ENCODE measurements around the gene IL22RA1. TPM values are rescaled to one million over a fixed set of nuclear protein-coding genes. Genes with fewer than 3 reads are reported as not detected.

The IL22RA1 gene
- total and polyA plus RNA-seq, 10 of the 15 experiments (the other 5 are each of a cell fraction or from before 2014, with no cell fraction given), result not detected

- ChIA-PET RAD21 (ENCODE audit: unreplicated experiment) (no interaction called here), POLR2A (no interaction called here), SMC1A (ENCODE audit: uncharacterized antibody, unreplicated experiment) (no interaction called here), CTCF (interaction anchor here (0.7 kb wide), 1 partner anchor 90 kb away, joined by 3 read pairs; no protein-coding TSS in a partner anchor)
- intact Hi-C loops (cut with micrococcal nuclease; ENCODE audit: unreplicated experiment) (no loop called here), in situ Hi-C loops (cut with MboI) (no loop called here)
- no peaks in the 10 kb centered on the region for H4K20me1 ChIP-seq (ENCODE audit: control insufficient read depth, insufficient read depth)
- ATAC-seq (no peak), DNase-seq (ENCODE audit: low read depth, low spot score) (no peak), FAIRE-seq (no peak)
- no peak overlapping the region for H3K27ac ChIP-seq (ENCODE audit: control insufficient read depth, insufficient read depth)
- no peaks in the 10 kb centered on the region for H3K79me2 ChIP-seq (ENCODE audit: control insufficient read depth, insufficient read depth, low read length)
- whole genome bisulfite sequencing (ENCODE audit: insufficient coverage, insufficient replicate concordance, low lambda C conversion rate, missing lambda C conversion rate), result 45% methylated on average over 14 of the region's 14 CpGs
- no peaks in the 10 kb centered on the region for H3K4me1 ChIP-seq (ENCODE audit: control insufficient read depth, insufficient read depth, low read length)
- TF ChIP-seq NFIC (IDR thresholded peaks at IDR 0.05; ENCODE audit: low read depth, low read length) (no peak), IRF5 (IDR thresholded peaks at IDR 0.05; ENCODE audit: borderline replicate concordance) (no peak)
- peaks cover 0 to 3% of the 10 kb centered on the region in 2 experiments; a peak in 2 of 4 replicates for H3K27me3 ChIP-seq (replicated peaks in 1 of 2; ENCODE audit: control insufficient read depth in 2 of 2, insufficient read depth in 2 of 2, low read length in 1 of 2)
- BruUV-seq (replicated peaks), result no TSS peak
- H3K4me2 ChIP-seq (ENCODE audit: control insufficient read depth, insufficient read depth), result no peak overlapping the region
- H3K4me3 ChIP-seq, result no peak overlapping the region
- no peaks in the 10 kb centered on the region for H3K36me3 ChIP-seq (ENCODE audit: control insufficient read depth in 2 of 2, insufficient read depth in 2 of 2, low read length in 1 of 2)
- H2AFZ ChIP-seq (ENCODE audit: control insufficient read depth, low read depth, low read length), result no peak overlapping the region
- H3K9ac ChIP-seq (ENCODE audit: control insufficient read depth, insufficient read depth, low read length), result no peak overlapping the region
- no peaks in the 10 kb centered on the region for H3K9me3 ChIP-seq (replicated peaks; ENCODE audit: control insufficient read depth, insufficient read depth, low read length)
Measured at GRCh38 chr1:24117722-24118409, 25.1 kb downstream of the IL22RA1 start.

- ChIA-PET RAD21 (ENCODE audit: unreplicated experiment) (no interaction called here), POLR2A (no interaction called here), SMC1A (ENCODE audit: uncharacterized antibody, unreplicated experiment) (no interaction called here), CTCF (no interaction called here)
- H3K36me3 ChIP-seq (ENCODE audit: control insufficient read depth in 2 of 2, insufficient read depth in 2 of 2, low read length in 1 of 2), result no peaks in the 10 kb centered on the region
- intact Hi-C loops (cut with micrococcal nuclease; ENCODE audit: unreplicated experiment), result no loop called here
- FAIRE-seq (no peak), ATAC-seq (no peak), DNase-seq (ENCODE audit: low read depth, low spot score) (no peak)
- 74% methylated on average over 2 of the region's 2 CpGs for WGBS (ENCODE audit: insufficient coverage, insufficient replicate concordance, low lambda C conversion rate, missing lambda C conversion rate)
- no peak overlapping the region for H2AFZ ChIP-seq (ENCODE audit: control insufficient read depth, low read depth, low read length)
- no TSS peak for BruUV-seq (replicated peaks)
- H3K4me3 ChIP-seq, result no peak overlapping the region
- no peaks in the 10 kb centered on the region for H3K79me2 ChIP-seq (ENCODE audit: control insufficient read depth, insufficient read depth, low read length)
- no peaks in the 10 kb centered on the region for H3K4me1 ChIP-seq (ENCODE audit: control insufficient read depth, insufficient read depth, low read length)
- H3K27ac ChIP-seq (ENCODE audit: control insufficient read depth, insufficient read depth), result no peak overlapping the region
- no peaks in the 10 kb centered on the region for H4K20me1 ChIP-seq (ENCODE audit: control insufficient read depth, insufficient read depth)
- no peaks in the 10 kb centered on the region for H3K9me3 ChIP-seq (replicated peaks; ENCODE audit: control insufficient read depth, insufficient read depth, low read length)
- H3K9ac ChIP-seq (ENCODE audit: control insufficient read depth, insufficient read depth, low read length), result no peak overlapping the region
- H3K4me2 ChIP-seq (ENCODE audit: control insufficient read depth, insufficient read depth), result no peak overlapping the region
- peaks cover 0 to 3% of the 10 kb centered on the region in 2 experiments; a peak in 3 of 4 replicates for H3K27me3 ChIP-seq (replicated peaks in 1 of 2; ENCODE audit: control insufficient read depth in 2 of 2, insufficient read depth in 2 of 2, low read length in 1 of 2)
- in situ Hi-C loops (cut with MboI), result no loop called here
- TF ChIP-seq NKRF (conservative IDR thresholded peaks at IDR 0.05) (no peak), E4F1 (IDR thresholded peaks at IDR 0.05; ENCODE audit: borderline replicate concordance, partially characterized antibody) (no peak), EED (IDR thresholded peaks at IDR 0.05; ENCODE audit: low read depth) (no peak), CEBPB (IDR thresholded peaks at IDR 0.05; ENCODE audit: borderline replicate concordance in 1 of 2, low read depth in 2 of 2, low read length in 2 of 2) (no peak), ATF3 (IDR thresholded peaks at IDR 0.05; ENCODE audit: borderline replicate concordance, extremely low read depth, low read depth, low read length) (no peak), YBX1 (IDR thresholded peaks at IDR 0.05) (no peak), CBFB (IDR thresholded peaks at IDR 0.05; ENCODE audit: low read depth) (no peak), FOS (IDR thresholded peaks at IDR 0.05; ENCODE audit: borderline replicate concordance, extremely low read depth, insufficient read length) (no peak)
Measured at GRCh38 chr1:24117132-24117531, 25.8 kb downstream of the IL22RA1 start.
